HUDEP-2 (cell line): ENCODE measurements around the gene DNM2.
"Not testable (repeated sequence)": the region's sequence is repeated elsewhere in the genome, so short reads cannot be mapped to it uniquely, and the experiment has no call there.

Experiments
- DNase-seq, 76 experiments: peaks; one replicate each; lab custom pipeline; 2025; ENCODE audit not compliant: unreplicated experiment in 76 of 76; lab: John Stamatoyannopoulos, UW

DNM2 gene

DNA sequence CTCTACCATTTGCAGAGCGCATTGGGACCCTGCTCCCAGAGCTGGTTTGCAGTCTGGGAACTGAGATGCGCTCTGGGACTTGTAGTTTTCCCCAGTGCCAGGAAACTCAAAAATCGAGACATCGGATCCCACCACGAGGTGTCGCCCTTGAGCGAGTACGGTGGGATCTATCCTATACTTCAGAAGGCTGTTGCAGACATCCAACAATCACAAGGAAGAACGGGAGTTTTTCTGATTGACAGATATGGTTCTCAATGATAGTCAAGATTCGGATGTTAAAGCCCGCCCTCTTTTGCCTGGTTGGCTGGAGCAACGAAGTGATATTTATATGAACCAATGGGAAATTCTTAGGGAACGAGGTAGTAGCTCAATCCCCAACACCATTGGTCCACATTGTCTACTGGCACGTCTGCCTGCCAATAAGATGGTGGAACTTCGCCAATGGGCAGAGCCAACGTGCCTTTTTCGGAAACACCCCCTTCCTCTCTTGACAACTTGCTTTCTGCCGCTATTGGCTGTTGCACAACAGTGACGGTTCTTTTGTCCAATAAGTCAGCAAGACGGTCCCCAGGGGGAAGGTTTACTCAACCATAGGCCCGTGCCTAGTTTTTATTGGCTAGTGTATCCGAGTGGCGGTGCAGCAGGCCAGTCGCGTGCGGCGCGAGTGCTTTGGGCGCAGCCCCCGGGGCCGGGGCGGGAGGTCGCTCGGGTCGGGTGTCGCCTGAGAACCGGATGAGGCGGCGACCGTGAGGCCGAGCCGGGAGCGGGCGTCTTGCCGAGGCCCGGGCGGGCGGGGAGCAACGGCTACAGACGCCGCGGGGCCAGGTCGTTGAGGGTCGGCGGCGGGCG is at the start of gene DNM2:
Gene DNM2 (plus strand): TSS at position 724 of the 849 bp plus-strand sequence. CDS start 164 bp downstream, outside the sequence.
- DNase-seq, result peak; percentile 55 to 100 (median 100)

DNA sequence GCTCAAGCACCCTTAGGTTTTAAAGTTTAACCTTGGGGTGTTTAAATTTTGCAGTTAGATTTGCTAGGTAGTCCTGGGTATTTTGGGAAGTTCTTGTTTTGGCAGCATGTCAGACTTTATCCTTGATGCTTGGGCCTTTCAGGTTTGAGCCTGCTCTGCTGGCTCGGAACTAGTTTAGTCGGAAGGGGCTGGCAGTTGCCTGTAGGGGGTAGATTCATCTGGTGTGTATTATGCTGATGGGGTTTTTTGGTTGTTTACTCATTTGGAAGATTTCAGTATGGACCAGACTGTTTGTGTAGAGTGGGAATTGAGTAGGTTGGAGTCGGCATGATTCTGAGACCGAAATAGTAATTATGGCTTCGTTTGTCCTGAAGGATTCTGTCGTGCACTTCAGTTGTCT is 48.6 kb upstream of the DNM2 start:
- DNase-seq, result no peak

GRCh38 chr19:10670182-10670581 is 47.7 kb upstream of the DNM2 start:
- no peak for DNase-seq

GRCh38 chr19:10670876-10671804 is 46.7 kb upstream of the DNM2 start:
- no peak for DNase-seq

DNA sequence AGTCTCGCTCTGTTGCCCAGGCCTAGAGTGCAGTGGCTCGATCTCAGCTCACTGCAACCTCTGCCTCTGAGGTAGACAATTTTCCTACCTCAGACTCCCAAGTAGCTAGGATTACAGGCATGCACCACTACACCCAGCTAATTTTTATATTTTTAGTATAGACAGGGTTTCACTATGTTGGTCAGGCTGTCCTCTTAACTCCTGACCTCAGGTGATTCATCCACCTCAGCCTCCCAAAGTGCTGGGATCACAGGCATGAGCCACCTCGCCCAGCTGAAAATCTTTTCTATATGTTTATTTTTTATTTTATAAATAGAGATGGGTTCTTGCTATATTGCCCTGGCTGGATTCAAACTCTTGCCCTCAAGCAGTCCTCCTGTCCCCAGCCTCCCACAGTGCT is 46.0 kb upstream of the DNM2 start:
- DNase-seq, result not testable (repeated sequence)

GRCh38 chr19:10675214-10675613 is 42.7 kb upstream of the DNM2 start:
- not testable (repeated sequence) for DNase-seq

DNA sequence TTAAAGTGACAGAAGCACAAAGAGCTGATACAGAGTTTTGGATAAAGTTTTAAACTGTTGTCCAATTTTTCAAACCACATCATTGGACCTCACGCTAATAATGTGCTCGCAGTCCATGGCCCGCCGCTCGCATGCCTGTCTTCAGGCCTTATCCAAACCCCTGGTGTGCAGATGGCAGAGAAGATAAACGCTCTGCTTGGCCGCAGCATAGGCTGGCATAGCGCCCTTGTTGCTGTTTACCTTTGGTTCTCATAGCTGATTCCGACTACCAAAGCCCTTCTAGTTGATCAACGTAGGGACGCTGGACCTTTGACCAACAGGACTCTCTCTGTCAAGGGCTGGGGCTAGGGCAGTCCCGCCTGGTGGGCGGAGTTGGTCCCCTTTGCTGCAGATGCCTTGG is 40.1 kb upstream of the DNM2 start:
- peak; percentile 43 to 99 (median 96) for DNase-seq

- DNase-seq, result no peak
Observed at GRCh38 chr19:10678813-10679212, 39.1 kb upstream of the DNM2 start.

- no peak for DNase-seq
Observed at GRCh38 chr19:10679743-10680142, 38.1 kb upstream of the DNM2 start.

DNA sequence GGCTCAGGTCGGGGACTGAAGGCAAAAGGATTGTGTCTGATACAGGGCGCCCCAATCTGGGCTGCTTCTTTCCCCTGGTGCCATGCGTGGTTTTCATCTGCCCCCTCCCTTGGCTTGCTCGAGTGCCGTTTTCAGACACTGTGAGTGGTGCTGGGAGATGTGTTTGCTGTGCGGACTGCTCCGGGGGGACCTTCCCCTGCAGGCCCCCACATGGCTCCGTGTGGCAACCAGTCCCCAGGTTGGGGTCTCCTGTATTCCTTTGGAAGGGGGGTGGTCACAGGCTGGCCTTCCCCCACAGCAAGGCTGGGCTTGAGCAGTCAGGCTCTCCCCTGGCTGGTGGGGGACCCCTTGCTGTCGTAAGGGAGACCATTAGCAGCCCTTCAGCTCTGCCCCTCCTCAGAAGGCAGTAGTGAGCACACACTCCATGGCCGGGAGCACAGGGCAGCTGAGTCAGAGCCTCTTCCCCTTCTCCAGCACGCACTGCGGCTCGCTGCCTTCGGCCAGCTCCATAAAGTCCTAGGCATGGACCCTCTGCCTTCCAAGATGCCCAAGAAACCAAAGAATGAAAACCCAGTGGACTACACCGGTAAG is 37.2 kb upstream of the DNM2 start:
- DNase-seq, result no peak

- no peak for DNase-seq
Observed at GRCh38 chr19:10681658-10682057, 36.2 kb upstream of the DNM2 start.

DNA sequence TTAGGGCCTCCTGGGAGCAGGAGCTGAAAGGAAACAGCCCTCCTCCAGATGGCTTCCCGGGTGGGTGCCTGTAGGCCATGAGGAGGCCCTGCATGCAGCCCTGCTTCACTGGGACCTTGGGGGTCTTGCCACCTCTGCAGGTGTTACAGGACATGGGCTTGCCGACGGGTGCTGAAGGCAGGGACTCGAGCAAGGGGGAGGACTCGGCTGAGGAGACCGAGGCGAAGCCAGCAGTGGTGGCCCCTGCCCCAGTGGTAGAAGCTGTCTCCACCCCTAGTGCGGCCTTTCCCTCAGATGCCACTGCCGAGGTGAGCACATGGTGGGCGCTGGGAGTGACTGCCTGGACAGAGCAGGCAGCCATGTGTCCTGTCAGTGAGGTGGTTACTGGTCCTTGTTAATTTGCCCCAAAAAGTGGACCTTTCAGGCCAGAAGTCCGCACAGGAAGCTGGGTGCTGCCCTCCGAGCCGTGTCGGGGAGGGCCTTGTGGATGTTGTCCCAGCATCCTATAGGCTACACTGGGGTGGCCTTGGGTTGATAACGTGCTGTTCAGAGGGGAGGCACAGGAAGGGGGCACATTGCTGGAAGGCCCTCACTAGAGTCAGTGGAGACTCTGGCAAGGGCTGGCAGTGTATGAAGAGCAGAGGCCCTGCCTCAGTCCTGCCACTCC is 35.3 kb upstream of the DNM2 start:
- DNase-seq, result no peak

- DNase-seq, result no peak
Observed at GRCh38 chr19:10683064-10683426, 34.8 kb upstream of the DNM2 start.

DNA sequence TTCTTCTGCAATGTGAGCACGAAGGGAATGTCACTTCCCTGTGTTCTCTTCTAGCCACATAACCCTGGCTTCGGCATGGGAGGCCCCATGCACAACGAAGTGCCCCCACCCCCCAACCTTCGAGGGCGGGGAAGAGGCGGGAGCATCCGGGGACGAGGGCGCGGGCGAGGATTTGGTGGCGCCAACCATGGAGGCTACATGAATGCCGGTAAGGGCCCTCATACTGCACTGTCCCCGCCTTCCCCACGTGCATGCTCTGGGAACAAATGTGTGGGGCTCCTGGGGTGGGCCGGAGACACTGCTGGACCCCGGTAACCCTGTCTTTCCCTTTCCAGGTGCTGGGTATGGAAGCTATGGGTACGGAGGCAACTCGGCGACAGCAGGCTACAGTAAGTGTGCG is 34.3 kb upstream of the DNM2 start:
- no peak for DNase-seq

DNA sequence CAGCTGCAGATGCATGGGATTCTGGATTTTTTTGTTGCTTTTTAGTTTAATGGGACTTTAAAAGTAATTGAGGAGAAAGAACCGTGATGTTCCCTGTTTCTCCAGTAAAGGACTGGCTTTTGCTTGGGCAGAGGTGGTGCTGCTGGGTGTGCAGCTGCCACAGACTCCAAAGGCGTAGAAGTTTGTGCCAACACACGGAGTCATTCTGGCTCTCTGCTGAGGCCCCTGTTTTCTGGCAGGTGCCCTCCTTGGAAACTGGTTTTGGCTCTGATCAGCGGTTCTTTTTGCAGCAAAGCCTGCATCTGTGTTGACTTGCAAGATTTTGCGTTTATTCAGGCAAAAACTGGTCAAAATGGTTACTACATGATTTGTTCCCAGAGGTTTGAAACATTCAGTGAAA is 32.7 kb upstream of the DNM2 start:
- DNase-seq, result no peak

DNA sequence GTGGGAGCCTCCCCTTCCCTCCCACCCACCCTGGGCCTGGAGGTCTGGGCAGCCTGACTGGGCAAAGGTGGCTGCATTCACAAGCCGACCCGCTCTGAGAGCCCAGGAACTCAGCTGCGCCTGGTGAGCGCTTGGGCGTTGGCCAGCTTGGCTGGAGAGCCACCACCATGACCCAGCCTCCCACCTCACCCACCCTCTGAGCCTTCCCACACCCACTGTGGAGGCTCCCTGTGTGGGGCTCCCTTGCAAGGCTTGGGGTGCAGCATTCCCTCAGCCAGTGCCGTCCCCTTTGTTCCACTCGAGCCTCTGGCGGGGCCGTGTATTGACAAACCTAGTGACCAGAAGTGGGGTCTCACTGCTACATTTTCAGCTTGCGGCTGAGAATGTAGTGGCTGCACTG is 31.7 kb upstream of the DNM2 start:
- DNase-seq, result no peak

DNA sequence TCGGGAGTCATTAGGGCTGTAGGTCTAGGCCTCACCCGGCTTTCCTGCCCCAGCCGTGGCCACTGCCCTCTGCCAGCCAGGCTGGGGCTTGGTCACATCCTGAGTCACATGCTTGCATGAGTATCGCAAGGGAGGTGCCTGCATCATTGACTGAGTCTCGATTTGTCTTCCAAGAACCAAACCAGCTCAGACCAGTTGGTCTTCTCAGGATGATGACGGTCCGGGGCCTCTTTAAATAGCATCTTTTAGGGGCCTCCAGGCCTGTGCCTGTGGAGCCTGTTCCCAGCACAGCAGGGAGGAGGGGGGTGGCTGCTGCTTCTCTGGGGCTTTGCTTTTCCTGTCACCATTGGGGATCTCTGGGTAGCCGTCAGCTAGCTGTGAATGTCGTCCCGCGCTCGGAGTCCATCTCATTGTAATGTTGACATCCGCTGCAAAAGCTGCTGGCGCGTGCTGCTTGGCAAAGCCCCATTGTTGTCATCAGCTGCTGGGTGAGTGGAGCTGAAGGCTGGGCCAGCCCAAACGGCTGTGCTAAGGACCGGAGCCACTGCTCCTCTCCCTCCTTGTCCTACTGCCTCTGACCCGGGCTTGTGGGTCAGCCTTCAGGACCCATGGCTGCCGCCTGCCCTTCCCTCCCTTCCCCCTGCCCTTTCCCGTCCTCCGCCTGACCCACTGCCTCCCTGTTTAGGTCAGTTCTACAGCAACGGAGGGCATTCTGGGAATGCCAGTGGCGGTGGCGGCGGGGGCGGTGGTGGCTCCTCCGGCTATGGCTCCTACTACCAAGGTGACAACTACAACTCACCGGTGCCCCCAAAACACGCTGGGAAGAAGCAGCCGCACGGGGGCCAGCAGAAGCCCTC is 31.0 kb upstream of the DNM2 start:
- no peak for DNase-seq

DNA sequence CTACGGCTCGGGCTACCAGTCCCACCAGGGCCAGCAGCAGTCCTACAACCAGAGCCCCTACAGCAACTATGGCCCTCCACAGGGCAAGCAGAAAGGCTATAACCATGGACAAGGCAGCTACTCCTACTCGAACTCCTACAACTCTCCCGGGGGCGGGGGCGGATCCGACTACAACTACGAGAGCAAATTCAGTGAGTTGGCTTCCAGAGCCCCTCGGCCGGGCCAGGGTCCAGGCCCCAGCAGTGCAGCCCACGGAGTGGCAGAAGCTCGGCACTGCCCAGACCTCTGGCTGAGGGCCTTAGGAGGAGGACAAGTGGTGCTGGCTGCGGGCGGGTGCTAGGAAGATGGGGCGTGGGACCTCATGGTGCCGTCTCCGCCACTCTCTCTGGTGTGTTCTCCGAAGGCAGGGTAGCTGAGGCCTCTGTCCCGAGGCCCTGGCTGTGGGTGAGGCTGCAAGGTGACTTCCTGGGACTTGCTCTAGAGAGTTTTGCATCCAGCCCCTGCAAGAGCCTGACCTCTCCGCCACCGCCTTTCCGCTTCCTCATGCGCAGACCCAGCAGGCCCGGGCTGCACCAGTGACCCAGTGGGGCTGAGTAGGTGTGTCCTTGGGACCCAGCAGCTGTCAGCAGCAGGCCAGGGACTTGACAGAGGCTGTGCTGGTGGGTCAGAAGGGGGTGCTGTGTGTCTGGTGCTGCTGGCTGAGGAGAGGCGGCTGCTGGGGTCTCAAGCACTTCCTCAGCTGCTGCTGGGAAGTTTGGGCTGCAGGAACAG is 30.2 kb upstream of the DNM2 start:
- DNase-seq, result no peak
